Ovary (tissue), 3 donors: Measurements from ENCODE around the gene GATD1.

Source experiments
- EP300 ChIP-seq: sonication (generic); formaldehyde crosslinking; IDR thresholded peaks from one replicate; pipeline ENCODE4 v1.6.1; 2017; ENCODE audit warnings: antibody characterized with exemption
- POLR2A ChIP-seq: fragments of 450-650 bp; IDR thresholded peaks from one replicate; pipeline ENCODE4 v1.6.1; 2017; ENCODE audit warnings: antibody characterized with exemption, mild to moderate bottlenecking, moderate library complexity
- TF ChIP-seq, protein P1 (sequence below), 3 donors: fragments of 450-650 bp in 2 of 3; fragments of 200-600 bp in 1 of 3; IDR thresholded peaks; one replicate each; pipeline versions ENCODE4 v1.5.1 to v1.8.0; 2016 to 2022; ENCODE audit warnings: antibody characterized with exemption in 3 of 3, mild to moderate bottlenecking in 1 of 3
- donor health status: DM: no; HTN: no; CAD: no.

- no peak for TF ChIP-seq POLR2A
- TF ChIP-seq, protein P1, sequence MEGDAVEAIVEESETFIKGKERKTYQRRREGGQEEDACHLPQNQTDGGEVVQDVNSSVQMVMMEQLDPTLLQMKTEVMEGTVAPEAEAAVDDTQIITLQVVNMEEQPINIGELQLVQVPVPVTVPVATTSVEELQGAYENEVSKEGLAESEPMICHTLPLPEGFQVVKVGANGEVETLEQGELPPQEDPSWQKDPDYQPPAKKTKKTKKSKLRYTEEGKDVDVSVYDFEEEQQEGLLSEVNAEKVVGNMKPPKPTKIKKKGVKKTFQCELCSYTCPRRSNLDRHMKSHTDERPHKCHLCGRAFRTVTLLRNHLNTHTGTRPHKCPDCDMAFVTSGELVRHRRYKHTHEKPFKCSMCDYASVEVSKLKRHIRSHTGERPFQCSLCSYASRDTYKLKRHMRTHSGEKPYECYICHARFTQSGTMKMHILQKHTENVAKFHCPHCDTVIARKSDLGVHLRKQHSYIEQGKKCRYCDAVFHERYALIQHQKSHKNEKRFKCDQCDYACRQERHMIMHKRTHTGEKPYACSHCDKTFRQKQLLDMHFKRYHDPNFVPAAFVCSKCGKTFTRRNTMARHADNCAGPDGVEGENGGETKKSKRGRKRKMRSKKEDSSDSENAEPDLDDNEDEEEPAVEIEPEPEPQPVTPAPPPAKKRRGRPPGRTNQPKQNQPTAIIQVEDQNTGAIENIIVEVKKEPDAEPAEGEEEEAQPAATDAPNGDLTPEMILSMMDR (IDR thresholded peaks at IDR 0.05): no peak
- TF ChIP-seq EP300: no peak
Observed at GRCh38 chr11:816433-816779, 39.1 kb upstream of the GATD1 start.
